ENCODE measurements around the gene UBFD1.

UBFD1 gene

DNA sequence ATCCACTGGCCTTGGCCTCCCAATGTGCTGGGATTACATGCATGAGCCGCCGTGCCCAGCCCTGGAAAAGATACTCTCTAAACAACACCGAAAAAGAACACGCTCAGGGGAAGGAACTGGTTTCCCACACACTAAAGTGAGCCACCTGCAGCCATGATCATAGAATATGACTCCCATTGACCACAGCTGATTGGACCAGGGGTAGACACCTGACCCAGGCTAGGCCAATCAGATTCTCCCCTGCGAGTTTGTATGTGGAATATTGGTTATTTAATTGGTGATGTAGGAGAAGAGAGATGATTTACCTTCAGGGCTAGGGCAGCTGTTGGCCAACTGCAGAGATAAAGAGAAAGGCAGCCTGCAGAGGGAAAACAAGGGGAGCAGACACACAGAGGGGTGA lies 38.2 kb upstream of the UBFD1 start:
- Mint-ChIP-seq H3K27ac (no peak overlapping the region), H3K4me1 (ENCODE audit: low read depth) (peaks cover 30% of the 10 kb centered on the region), H3K36me3 (ENCODE audit: low read depth) (peaks cover 34% of the 10 kb centered on the region), H3K27me3 (ENCODE audit: low read depth) (no peaks in the 10 kb centered on the region), H3K9me3 (no peaks in the 10 kb centered on the region), H3K4me3 (no peak overlapping the region)
- no peak for DNase-seq (ENCODE audit: low spot score)

- H3K9me3 Mint-ChIP-seq = no peaks in the 10 kb centered on the region
- no peak overlapping the region for H3K4me3 Mint-ChIP-seq
- H3K27ac Mint-ChIP-seq = no peak overlapping the region
- H3K27me3 Mint-ChIP-seq (ENCODE audit: low read depth) = no peaks in the 10 kb centered on the region
- peaks cover 20% of the 10 kb centered on the region for H3K4me1 Mint-ChIP-seq (ENCODE audit: low read depth)
- peaks cover 38% of the 10 kb centered on the region for H3K36me3 Mint-ChIP-seq (ENCODE audit: low read depth)
- no peak for DNase-seq (ENCODE audit: low spot score)
Observed at GRCh38 chr16:23520500-23520899, 37.0 kb upstream of the UBFD1 start.

- no peak overlapping the region for H3K4me3 Mint-ChIP-seq
- peaks cover 15% of the 10 kb centered on the region for H3K4me1 Mint-ChIP-seq (ENCODE audit: low read depth)
- DNase-seq (ENCODE audit: low spot score) = no peak
- no peaks in the 10 kb centered on the region for H3K27me3 Mint-ChIP-seq (ENCODE audit: low read depth)
- H3K9me3 Mint-ChIP-seq = no peaks in the 10 kb centered on the region
- peak overlapping the region; percentile 23 for H3K27ac Mint-ChIP-seq
- H3K36me3 Mint-ChIP-seq (ENCODE audit: low read depth) = peaks cover 39% of the 10 kb centered on the region
Observed at GRCh38 chr16:23521037-23521743, 36.3 kb upstream of the UBFD1 start.

DNA sequence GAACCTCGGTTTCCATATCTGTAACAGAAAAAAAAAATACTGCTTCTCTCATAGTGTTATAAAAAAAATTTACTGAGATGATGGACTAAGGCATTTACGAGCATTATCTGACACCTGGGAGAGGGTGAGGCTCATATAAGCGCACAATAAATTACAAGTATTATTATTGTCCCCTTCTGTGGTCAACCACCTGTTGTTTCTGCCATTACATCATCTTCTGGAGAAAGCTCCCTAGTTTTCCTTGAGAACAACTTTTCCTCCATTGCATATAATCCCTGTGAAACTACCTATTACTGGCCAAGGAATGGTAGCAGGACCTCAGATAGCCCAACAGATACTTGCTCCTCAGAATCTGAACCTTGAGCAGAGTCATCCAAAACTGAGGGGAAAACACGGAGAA lies 35.6 kb upstream of the UBFD1 start:
- peaks cover 37% of the 10 kb centered on the region for H3K36me3 Mint-ChIP-seq (ENCODE audit: low read depth)
- no peak overlapping the region for H3K27ac Mint-ChIP-seq
- no peaks in the 10 kb centered on the region for H3K27me3 Mint-ChIP-seq (ENCODE audit: low read depth)

DNA sequence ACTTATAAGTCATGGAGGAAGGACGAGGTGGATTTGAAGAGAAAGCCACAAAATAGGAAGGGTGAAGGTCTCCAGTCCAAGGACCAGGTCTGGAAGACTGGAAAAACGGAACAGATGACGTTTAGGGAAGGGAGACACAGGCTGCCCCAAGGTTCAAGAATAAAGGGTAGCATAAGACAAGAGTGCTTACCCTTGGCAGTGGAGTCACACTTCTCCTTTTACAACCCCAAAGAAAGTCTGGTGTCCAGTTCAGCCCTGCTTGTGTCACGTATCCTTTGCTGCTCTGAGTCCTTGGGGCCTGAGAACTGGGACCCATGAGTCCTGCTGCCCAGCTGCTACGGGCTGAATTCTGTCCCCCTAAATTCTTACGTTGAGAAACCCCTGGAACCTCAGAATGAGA lies 34.2 kb upstream of the UBFD1 start:
- no peaks in the 10 kb centered on the region for H3K9me3 Mint-ChIP-seq
- DNase-seq (ENCODE audit: low spot score) = no peak
- no peaks in the 10 kb centered on the region for H3K27me3 Mint-ChIP-seq (ENCODE audit: low read depth)
- H3K36me3 Mint-ChIP-seq (ENCODE audit: low read depth) = peaks cover 37% of the 10 kb centered on the region
- H3K4me3 Mint-ChIP-seq = no peak overlapping the region
- H3K4me1 Mint-ChIP-seq (ENCODE audit: low read depth) = peaks cover 4% of the 10 kb centered on the region
- H3K27ac Mint-ChIP-seq = no peak overlapping the region

More for the DNA sequence above, 35.6 kb upstream of the UBFD1 start:
- Mint-ChIP-seq H3K4me3 (no peak overlapping the region), H3K4me1 (ENCODE audit: low read depth) (peaks cover 8% of the 10 kb centered on the region), H3K9me3 (no peaks in the 10 kb centered on the region)
- DNase-seq (ENCODE audit: low spot score) = no peak

- Mint-ChIP-seq H3K4me3 (no peak overlapping the region), H3K9me3 (no peaks in the 10 kb centered on the region), H3K27ac (no peak overlapping the region), H3K4me1 (ENCODE audit: low read depth) (no peaks in the 10 kb centered on the region), H3K36me3 (ENCODE audit: low read depth) (peaks cover 35% of the 10 kb centered on the region), H3K27me3 (ENCODE audit: low read depth) (no peaks in the 10 kb centered on the region)
- no peak for DNase-seq (ENCODE audit: low spot score)
Observed at GRCh38 chr16:23523876-23524385, 33.6 kb upstream of the UBFD1 start.

- H3K27ac Mint-ChIP-seq = no peak overlapping the region
Observed at GRCh38 chr16:23524886-23525285, 32.6 kb upstream of the UBFD1 start.

DNA sequence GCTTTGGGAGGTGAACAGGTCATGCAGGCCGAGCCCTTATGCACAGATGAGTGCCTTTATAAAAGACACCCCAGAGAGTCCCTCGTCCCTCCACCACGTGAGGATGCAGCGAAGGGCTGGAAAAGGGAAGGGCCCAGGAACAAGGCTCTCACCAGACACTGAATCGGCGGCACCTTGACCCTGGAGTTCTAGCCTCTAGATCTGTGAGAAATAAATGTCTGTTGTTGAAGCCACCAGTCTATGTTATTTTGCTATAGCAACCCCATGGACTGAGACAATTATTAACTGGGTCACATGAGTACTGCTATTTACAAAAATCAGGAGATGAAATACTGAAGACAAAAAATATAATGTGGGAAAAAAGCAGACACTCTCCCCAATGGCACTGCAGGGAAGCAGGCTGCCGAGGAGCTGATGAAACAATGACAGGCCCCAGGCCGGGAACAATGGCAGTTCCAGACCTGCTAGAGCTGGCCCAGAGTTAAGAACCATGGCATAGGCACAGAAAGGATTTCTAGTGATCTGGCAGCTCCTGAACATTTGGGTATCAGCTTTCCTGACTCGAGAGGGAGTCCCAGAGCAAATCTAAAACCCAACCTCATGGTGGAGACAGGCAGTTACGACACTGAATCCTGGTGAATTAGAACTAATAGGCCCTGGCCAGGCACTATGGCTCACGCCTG lies 29.4 kb upstream of the UBFD1 start:
- DNase-seq (ENCODE audit: low spot score) = no peak
- Mint-ChIP-seq H3K27ac (no peak overlapping the region), H3K4me3 (no peak overlapping the region), H3K9me3 (no peaks in the 10 kb centered on the region), H3K27me3 (ENCODE audit: low read depth) (no peaks in the 10 kb centered on the region), H3K4me1 (ENCODE audit: low read depth) (no peaks in the 10 kb centered on the region), H3K36me3 (ENCODE audit: low read depth) (peaks cover 19% of the 10 kb centered on the region)

More at GRCh38 chr16:23524886-23525285, 32.6 kb upstream of the UBFD1 start:
- Mint-ChIP-seq H3K36me3 (ENCODE audit: low read depth) (peaks cover 33% of the 10 kb centered on the region), H3K4me1 (ENCODE audit: low read depth) (no peaks in the 10 kb centered on the region), H3K9me3 (no peaks in the 10 kb centered on the region), H3K4me3 (no peak overlapping the region), H3K27me3 (ENCODE audit: low read depth) (no peaks in the 10 kb centered on the region)
- DNase-seq (ENCODE audit: low spot score) = no peak

DNA sequence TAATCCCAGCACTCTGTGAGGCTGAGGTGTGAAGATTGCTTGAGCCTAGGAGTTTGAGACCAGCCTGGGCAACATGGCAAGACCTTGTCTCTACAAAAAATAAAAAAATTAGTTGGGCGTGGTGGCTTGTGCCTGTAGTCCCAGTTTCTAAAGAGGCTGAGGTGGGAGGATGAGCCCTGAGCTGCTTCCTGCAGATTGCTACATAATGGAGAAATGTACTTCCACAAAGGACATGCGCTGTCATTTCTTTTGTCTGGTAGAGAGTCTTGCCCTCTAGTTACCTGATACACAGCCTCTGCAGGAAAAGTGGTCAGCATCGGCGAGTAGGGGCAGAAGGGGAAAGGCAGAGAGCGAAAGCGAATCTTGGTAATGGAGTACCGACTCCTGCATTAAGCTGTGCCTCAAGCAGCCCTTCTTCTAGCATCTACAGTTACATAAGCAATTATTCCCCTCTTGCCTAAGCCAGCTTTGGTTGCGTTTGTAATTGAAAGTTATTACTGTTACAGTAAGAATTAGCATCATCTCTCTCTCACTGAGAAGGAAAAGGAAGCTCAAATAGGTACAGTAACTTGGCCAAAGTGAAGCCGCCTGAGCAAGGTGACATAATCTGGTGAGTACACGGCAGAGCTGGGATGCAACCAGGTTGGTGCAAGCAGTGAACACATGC lies 28.8 kb upstream of the UBFD1 start:
- Mint-ChIP-seq H3K27me3 (ENCODE audit: low read depth) (no peaks in the 10 kb centered on the region), H3K36me3 (ENCODE audit: low read depth) (peaks cover 19% of the 10 kb centered on the region), H3K27ac (no peak overlapping the region), H3K4me1 (ENCODE audit: low read depth) (no peaks in the 10 kb centered on the region), H3K4me3 (no peak overlapping the region), H3K9me3 (no peaks in the 10 kb centered on the region)
- no peak for DNase-seq (ENCODE audit: low spot score)

DNA sequence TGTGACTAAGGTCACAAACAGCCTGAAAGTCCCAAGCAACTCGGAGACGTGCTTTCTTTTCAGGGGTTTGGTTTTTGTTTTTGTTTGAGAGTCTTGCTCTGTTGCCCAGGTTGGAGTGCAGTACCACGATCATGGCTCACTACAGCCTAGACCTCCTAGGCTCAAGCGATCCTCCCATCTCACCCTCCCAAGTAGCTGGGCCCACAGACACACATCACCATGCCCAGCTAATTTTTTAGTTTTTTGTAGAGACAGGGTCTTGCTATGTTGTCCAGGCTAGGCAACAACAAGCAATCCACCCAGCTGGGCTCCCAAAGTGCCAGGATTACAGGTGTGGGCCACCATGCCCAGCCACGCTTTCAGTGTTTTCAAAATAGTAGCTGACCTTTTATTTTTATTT lies 27.5 kb upstream of the UBFD1 start:
- DNase-seq (ENCODE audit: low spot score) = no peak
- no peaks in the 10 kb centered on the region for H3K27me3 Mint-ChIP-seq (ENCODE audit: low read depth)
- H3K4me3 Mint-ChIP-seq = no peak overlapping the region
- H3K9me3 Mint-ChIP-seq = no peaks in the 10 kb centered on the region
- H3K36me3 Mint-ChIP-seq (ENCODE audit: low read depth) = peaks cover 17% of the 10 kb centered on the region
- H3K27ac Mint-ChIP-seq = no peak overlapping the region
- H3K4me1 Mint-ChIP-seq (ENCODE audit: low read depth) = no peaks in the 10 kb centered on the region

DNA sequence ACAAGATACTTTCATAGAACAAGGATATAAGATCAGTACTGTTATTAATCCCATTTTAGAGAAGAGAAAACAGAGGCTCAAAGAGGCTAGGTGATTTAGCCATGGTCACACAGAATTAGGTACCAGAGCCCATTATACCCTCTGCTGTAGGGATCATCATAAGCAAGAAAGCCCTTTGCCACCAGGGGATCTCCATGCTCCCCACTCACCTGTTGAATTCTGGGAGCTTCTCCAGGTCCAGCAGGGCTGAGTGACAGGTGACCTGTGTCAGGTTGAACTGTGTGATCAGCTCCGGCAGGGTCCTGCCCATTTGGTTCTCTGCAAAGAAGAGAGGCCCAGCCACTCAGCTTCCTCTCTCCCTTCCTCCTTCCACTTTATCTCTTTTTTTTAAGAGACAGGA lies 25.1 kb upstream of the UBFD1 start:
- H3K9me3 Mint-ChIP-seq = no peaks in the 10 kb centered on the region
- no peak overlapping the region for H3K27ac Mint-ChIP-seq
- DNase-seq (ENCODE audit: low spot score) = no peak
- H3K36me3 Mint-ChIP-seq (ENCODE audit: low read depth) = peaks cover 12% of the 10 kb centered on the region
- H3K27me3 Mint-ChIP-seq (ENCODE audit: low read depth) = no peaks in the 10 kb centered on the region
- H3K4me3 Mint-ChIP-seq = no peak overlapping the region
- no peaks in the 10 kb centered on the region for H3K4me1 Mint-ChIP-seq (ENCODE audit: low read depth)

- DNase-seq (ENCODE audit: low spot score) = no peak
- H3K27ac Mint-ChIP-seq = no peak overlapping the region
- no peaks in the 10 kb centered on the region for H3K27me3 Mint-ChIP-seq (ENCODE audit: low read depth)
- no peak overlapping the region for H3K4me3 Mint-ChIP-seq
- H3K9me3 Mint-ChIP-seq = no peaks in the 10 kb centered on the region
- no peaks in the 10 kb centered on the region for H3K4me1 Mint-ChIP-seq (ENCODE audit: low read depth)
- H3K36me3 Mint-ChIP-seq (ENCODE audit: low read depth) = peaks cover 20% of the 10 kb centered on the region
Observed at GRCh38 chr16:23534868-23535860, 22.4 kb upstream of the UBFD1 start.

- Mint-ChIP-seq H3K36me3 (ENCODE audit: low read depth) (peaks cover 20% of the 10 kb centered on the region), H3K9me3 (no peaks in the 10 kb centered on the region), H3K4me3 (no peak overlapping the region), H3K4me1 (ENCODE audit: low read depth) (no peaks in the 10 kb centered on the region), H3K27me3 (ENCODE audit: low read depth) (no peaks in the 10 kb centered on the region), H3K27ac (no peak overlapping the region)
- DNase-seq (ENCODE audit: low spot score) = no peak
Observed at GRCh38 chr16:23535901-23536300, 21.6 kb upstream of the UBFD1 start.
